HG02885 (cell line): Measurements from ENCODE around the gene ROBO1.
A peak's percentile ranks its signal among the peaks of the same experiment; 100 is the strongest.
"Not testable (repeated sequence)": the region's sequence is repeated elsewhere in the genome, so short reads cannot be mapped to it uniquely, and the experiment has no call there.

Source experiments
- ATAC-seq: cut with Tn5 transposase; IDR thresholded peaks from one replicate; pipeline ENCODE4 v1.9.1; 2021; ENCODE audit warnings: mild to moderate bottlenecking; ENCODE audit not compliant: unreplicated experiment, poor library complexity

ROBO1 gene

GRCh38 chr3:78701537-78701936 lies 1066.3 kb downstream of the ROBO1 start:
- ATAC-seq = no peak

GRCh38 chr3:78698431-78698830 lies 1069.4 kb downstream of the ROBO1 start:
- no peak for ATAC-seq

GRCh38 chr3:78697426-78697825 lies 1070.4 kb downstream of the ROBO1 start:
- ATAC-seq = no peak

GRCh38 chr3:78690766-78691165 lies 1077.0 kb downstream of the ROBO1 start:
- ATAC-seq = no peak

GRCh38 chr3:78689378-78689777 lies 1078.4 kb downstream of the ROBO1 start:
- ATAC-seq = no peak

- ATAC-seq = no peak
These were observed 1080.3 kb downstream of the ROBO1 start for GRCh38 chr3:78687520-78687919.

GRCh38 chr3:78683284-78683683 lies 1084.5 kb downstream of the ROBO1 start:
- ATAC-seq = no peak

- ATAC-seq = not testable (repeated sequence)
These were observed 1092.5 kb downstream of the ROBO1 start for GRCh38 chr3:78675119-78675805.

- no peak for ATAC-seq
These were observed 1097.1 kb downstream of the ROBO1 start for GRCh38 chr3:78670746-78671145.

- ATAC-seq = no peak
These were observed 1097.7 kb downstream of the ROBO1 start for GRCh38 chr3:78670094-78670493.

GRCh38 chr3:78668302-78668701 lies 1099.5 kb downstream of the ROBO1 start:
- no peak for ATAC-seq

- ATAC-seq = no peak
These were observed 1101.4 kb downstream of the ROBO1 start for GRCh38 chr3:78666470-78666800.

GRCh38 chr3:78665776-78666469 lies 1101.9 kb downstream of the ROBO1 start:
- ATAC-seq = no peak

GRCh38 chr3:78665101-78665500 lies 1102.7 kb downstream of the ROBO1 start:
- no peak for ATAC-seq

GRCh38 chr3:78660957-78661356 lies 1106.8 kb downstream of the ROBO1 start:
- ATAC-seq = no peak

GRCh38 chr3:78659386-78659987 lies 1108.3 kb downstream of the ROBO1 start:
- ATAC-seq = peak; percentile 63

GRCh38 chr3:78647726-78648125 lies 1120.1 kb downstream of the ROBO1 start:
- no peak for ATAC-seq

- ATAC-seq = peak; percentile 90
These were observed 1122.0 kb downstream of the ROBO1 start for GRCh38 chr3:78645628-78646310.

GRCh38 chr3:78644847-78645246 lies 1123.0 kb downstream of the ROBO1 start:
- no peak for ATAC-seq

GRCh38 chr3:78642226-78643035 lies 1125.4 kb downstream of the ROBO1 start:
- ATAC-seq = no peak
